Measurements from ENCODE around the gene GINS1.

GRCh38 chr20:25369529-25369928 is 37.9 kb upstream of the GINS1 start:
- no peak for TF ChIP-seq SUZ12 (IDR thresholded peaks at IDR 0.05; ENCODE audit: extremely low read depth, insufficient read depth, insufficient read length)
- TF ChIP-seq YY1 (IDR thresholded peaks at IDR 0.05; ENCODE audit: insufficient read depth, insufficient read length) = no peak
